IMR-90 (cell line): ENCODE results near the gene ERBB4. TPM values are rescaled to one million over a fixed set of nuclear protein-coding genes. Genes with fewer than 3 reads are reported as not detected.
A peak's percentile ranks its signal among the peaks of the same experiment; 100 is the strongest.

Experiments used
- ATAC-seq: fragments of 200-7000 bp; cut with Tn5 transposase; 2 replicates; pipeline ENCODE4 v1.9.1; 2020; ENCODE audit warnings: low read depth, mild to moderate bottlenecking, moderate library complexity
- BruUV-seq: library from RNA; stranded (reverse); fragments of 400-500 nt; replicated peaks from 2 replicates; lab custom pipeline; 2021; lab: Mats Ljungman, UMichigan
- CTCF ChIA-PET: fragments of 300-600 bp; formaldehyde crosslinking; extraction: SDS; loops from one replicate; lab custom pipeline; 2021; ENCODE audit warnings: antibody characterized with exemption; lab: Yijun Ruan, JAX
- POLR2A ChIA-PET: fragments of 300-600 bp; sonication (Branson Sonifier 250); formaldehyde crosslinking; loops from one replicate; lab custom pipeline; 2022; ENCODE audit warnings: antibody characterized with exemption; ENCODE audit not compliant: unreplicated experiment; lab: Charles Lee
- DNase-seq: peaks from one replicate; pipeline ENCODE4 v3.0.0; 2013
- H2AFZ ChIP-seq: replicated peaks from 2 replicates; pipeline ENCODE3; 2013; ENCODE audit warnings: low read length, mild to moderate bottlenecking; ENCODE audit not compliant: poor library complexity
- H2AK5ac ChIP-seq: 2 replicates; pipeline ENCODE4 v1.6.1; 2013; ENCODE audit warnings: low read depth, low read length, inconsistent platforms
- H2AK9ac ChIP-seq: replicated peaks from 2 replicates; pipeline ENCODE3; 2013; ENCODE audit warnings: mild to moderate bottlenecking, low read depth, low read length, moderate library complexity; ENCODE audit not compliant: poor library complexity
- H2BK120ac ChIP-seq: 2 replicates; pipeline ENCODE4 v1.6.1; 2013; ENCODE audit warnings: low read depth, low read length, inconsistent platforms
- H2BK15ac ChIP-seq: 3 replicates; pipeline ENCODE4 v1.6.1; 2013; ENCODE audit warnings: low read depth, low read length, inconsistent platforms
- H2BK20ac ChIP-seq: 2 replicates; pipeline ENCODE4 v1.6.1; 2013; ENCODE audit warnings: low read depth, mild to moderate bottlenecking, inconsistent platforms, low read length, moderate library complexity
- H2BK5ac ChIP-seq: 2 replicates; pipeline ENCODE4 v1.6.1; 2013; ENCODE audit warnings: mild to moderate bottlenecking, low read depth, low read length, inconsistent platforms; ENCODE audit not compliant: poor library complexity, severe bottlenecking
- H3K14ac ChIP-seq: replicated peaks from 2 replicates; pipeline ENCODE4 v1.6.1; 2013; ENCODE audit warnings: low read depth, low read length, inconsistent platforms
- H3K18ac ChIP-seq: 2 replicates; pipeline ENCODE4 v1.6.1; 2013; ENCODE audit warnings: low read depth, low read length, control low read depth
- H3K23ac ChIP-seq: 2 replicates; pipeline ENCODE4 v1.6.1; 2013; ENCODE audit warnings: low read depth, low read length, inconsistent platforms
- H3K27ac ChIP-seq: 2 replicates; pipeline ENCODE4 v1.5.1; 2013; ENCODE audit warnings: mild to moderate bottlenecking, control low read depth, low read length; ENCODE audit not compliant: insufficient read depth
- H3K27me3 ChIP-seq: 2 replicates; pipeline ENCODE4 v1.6.1; 2013; ENCODE audit warnings: low read length; ENCODE audit not compliant: control insufficient read depth, insufficient read depth
- H3K36me3 ChIP-seq: 2 replicates; pipeline ENCODE4 v1.6.1; 2013; ENCODE audit warnings: low read length, mixed read lengths; ENCODE audit not compliant: control insufficient read depth, insufficient read depth
- H3K4ac ChIP-seq: 2 replicates; pipeline ENCODE4 v1.6.1; 2013; ENCODE audit warnings: low read depth, low read length, inconsistent platforms
- H3K4me1 ChIP-seq: 2 replicates; pipeline ENCODE4 v1.6.1; 2013; ENCODE audit warnings: low read length, mixed read lengths; ENCODE audit not compliant: control insufficient read depth, insufficient read depth
- H3K4me2 ChIP-seq: 2 replicates; pipeline ENCODE4 v1.6.1; 2013; ENCODE audit warnings: low read depth, mild to moderate bottlenecking, control low read depth, low read length, moderate library complexity
- H3K4me3 ChIP-seq: 2 replicates; pipeline ENCODE4 v1.5.1; 2013; ENCODE audit warnings: low read depth, mild to moderate bottlenecking, control low read depth, low read length, moderate library complexity; ENCODE audit not compliant: insufficient read depth
- H3K56ac ChIP-seq: 2 replicates; pipeline ENCODE4 v1.6.1; 2013; ENCODE audit warnings: low read length, inconsistent platforms; ENCODE audit not compliant: insufficient read depth; ENCODE audit errors: extremely low read depth
- H3K79me1 ChIP-seq, 2 experiments: 2 replicates each; pipeline ENCODE4 v1.6.1; 2013; ENCODE audit warnings: low read length in 2 of 2, inconsistent platforms in 1 of 2, low read depth in 1 of 2
- H3K9ac ChIP-seq: 2 replicates; pipeline ENCODE4 v1.6.1; 2013; ENCODE audit warnings: low read depth, low read length, control low read depth
- H3K9me1 ChIP-seq: 2 replicates; pipeline ENCODE4 v1.6.1; 2013; ENCODE audit warnings: low read length, inconsistent platforms; ENCODE audit not compliant: insufficient read depth
- H3K9me3 ChIP-seq: 2 replicates; pipeline ENCODE4 v1.6.1; 2013; ENCODE audit warnings: low read length; ENCODE audit not compliant: control insufficient read depth, insufficient read depth
- H4K20me1 ChIP-seq: 2 replicates; pipeline ENCODE4 v1.6.1; 2013; ENCODE audit warnings: low read length, inconsistent platforms; ENCODE audit not compliant: insufficient read depth
- H4K5ac ChIP-seq: 2 replicates; pipeline ENCODE4 v1.6.1; 2013; ENCODE audit warnings: mild to moderate bottlenecking, low read depth, low read length, control low read depth
- H4K8ac ChIP-seq, 2 experiments: 2 replicates each; pipeline ENCODE4 v1.6.1; 2013; ENCODE audit warnings: low read depth in 2 of 2, low read length in 2 of 2, control low read depth in 1 of 2, inconsistent platforms in 1 of 2
- H4K91ac ChIP-seq: 2 replicates; pipeline ENCODE4 v1.6.1; 2013; ENCODE audit warnings: low read depth, low read length, inconsistent platforms; ENCODE audit not compliant: insufficient read depth
- BHLHE40 ChIP-seq: fragments of 150-350 bp; IDR thresholded peaks from 2 replicates; pipeline ENCODE4 v1.6.1; 2016; ENCODE audit warnings: mild to moderate bottlenecking, low read depth, low read length
- MAFK ChIP-seq: IDR thresholded peaks from 2 replicates; pipeline ENCODE4 v1.6.1; 2012; ENCODE audit warnings: low read depth, low read length, improper control_type of control experiment
- NFE2L2 ChIP-seq: fragments of 150-350 bp; IDR thresholded peaks from 2 replicates; pipeline ENCODE4 v1.6.1; 2016; ENCODE audit warnings: low read depth, mild to moderate bottlenecking, low read length
- RFX5 ChIP-seq: IDR thresholded peaks from 2 replicates; pipeline ENCODE4 v1.8.0; 2012; ENCODE audit warnings: low read depth, mild to moderate bottlenecking, low read length, moderate library complexity
- WGBS, 2 experiments: methylation state at CpG; one replicate each; pipeline versions ENCODE4 v1.1.5 to v1.1.7; 2013; ENCODE audit warnings: missing lambda C conversion rate in 2 of 2; ENCODE audit not compliant: insufficient read length in 1 of 2; ENCODE audit errors: extremely low coverage in 2 of 2; 5-methylcytosine and 5-hydroxymethylcytosine counted together
- dilution Hi-C: fragments of 300-500 bp; cut with HindIII; formaldehyde crosslinking; loops from one replicate; pipeline ENCODE4 v1.14.3; 2018; ENCODE audit warnings: low sequenced_read_pairs; ENCODE audit not compliant: unreplicated experiment
- in situ Hi-C: fragments of 300-500 bp; cut with MboI; formaldehyde crosslinking; loops from 3 replicates; pipeline ENCODE4 v1.14.3; 2019; ENCODE audit warnings: low sequenced_read_pairs, inconsistent platforms, mixed read lengths
- intact Hi-C: fragments of 100-400 bp; cut with micrococcal nuclease; formaldehyde crosslinking; loops from 2 replicates; pipeline ENCODE4 v1.10.0; 2022
- polyA plus RNA-seq, 3 experiments: library from polyadenylated mRNA; depleted of rRNA; stranded (reverse); fragments of >200 nt; gene quantifications; 2 replicates each; pipeline ENCODE4 v1.2.3, GENCODE V29; 2012; ENCODE audit warnings: low replicate concordance in 1 of 3
- total RNA-seq: library from RNA; depleted of rRNA; stranded (reverse); fragments of >200 nt; gene quantifications from 2 replicates; pipeline ENCODE4 v1.2.3, GENCODE V29; 2012
- TF ChIP-seq, protein P1 (sequence below): fragments of 150-350 bp; IDR thresholded peaks from 2 replicates; pipeline ENCODE4 v1.6.1; 2016; ENCODE audit warnings: low read depth, mild to moderate bottlenecking, low read length, moderate library complexity, borderline replicate concordance

ERBB4 gene
- total and polyA plus RNA-seq, 2 of the 4 experiments (the other 2 are of a cell fraction): not detected

DNA sequence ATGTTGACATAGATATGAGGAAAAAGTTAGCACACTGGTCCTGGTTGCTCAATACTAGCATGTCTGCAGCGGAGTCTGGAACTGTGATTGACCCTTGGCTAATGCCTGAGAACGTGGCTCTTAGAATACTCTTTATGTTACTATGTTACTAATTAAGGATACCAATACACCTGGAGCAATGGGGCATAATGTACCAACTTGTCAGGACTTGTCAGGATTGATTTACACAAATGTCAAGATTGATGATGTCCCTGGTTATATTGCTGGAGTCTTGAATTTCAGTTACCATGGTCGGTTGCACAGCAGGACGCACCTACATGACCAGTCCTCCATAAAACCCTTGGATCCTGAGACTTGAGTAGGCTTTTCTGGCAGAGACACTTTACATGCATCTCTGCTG lies 1171.3 kb downstream of the ERBB4 start:
- Histone ChIP-seq H3K4me2 (no peak overlapping the region), H3K9me3 (peaks cover 13% of the 10 kb centered on the region), H2BK20ac (no peak overlapping the region), H3K56ac (peak overlapping the region; percentile 17; the same call in 1 of the 2 replicates), H3K27ac (no peak overlapping the region), H2BK5ac (no peak overlapping the region), H3K79me1 (no peaks in the 10 kb centered on the region), H4K5ac (no peak overlapping the region), H2BK120ac (no peak overlapping the region), H2AFZ (no peak overlapping the region), H3K9me1 (no peaks in the 10 kb centered on the region), H3K18ac (no peak overlapping the region), H2BK15ac (no peak overlapping the region), H3K9ac (no peak overlapping the region), H3K4me3 (no peak overlapping the region), H3K23ac (no peak overlapping the region), H4K91ac (no peak overlapping the region), H3K4me1 (no peaks in the 10 kb centered on the region), H4K8ac (no peak overlapping the region), H3K36me3 (no peaks in the 10 kb centered on the region), H4K20me1 (no peaks in the 10 kb centered on the region), H2AK9ac (no peak overlapping the region), H3K14ac (no peak overlapping the region), H3K4ac (no peak overlapping the region), H3K27me3 (no peaks in the 10 kb centered on the region), H2AK5ac (no peak overlapping the region)
- BruUV-seq: no TSS peak
- dilution Hi-C loops: no loop called here
- in situ Hi-C loops: no loop called here
- intact Hi-C loops: no loop called here
- no CpG with 5 or more reads among the region's 4 CpGs for WGBS, 2 experiments
- ChIA-PET POLR2A (no interaction called here), CTCF (no interaction called here)
- TF ChIP-seq MAFK (no peak), RFX5 (no peak), NFE2L2 (no peak), BHLHE40 (no peak)
- TF ChIP-seq, protein P1, sequence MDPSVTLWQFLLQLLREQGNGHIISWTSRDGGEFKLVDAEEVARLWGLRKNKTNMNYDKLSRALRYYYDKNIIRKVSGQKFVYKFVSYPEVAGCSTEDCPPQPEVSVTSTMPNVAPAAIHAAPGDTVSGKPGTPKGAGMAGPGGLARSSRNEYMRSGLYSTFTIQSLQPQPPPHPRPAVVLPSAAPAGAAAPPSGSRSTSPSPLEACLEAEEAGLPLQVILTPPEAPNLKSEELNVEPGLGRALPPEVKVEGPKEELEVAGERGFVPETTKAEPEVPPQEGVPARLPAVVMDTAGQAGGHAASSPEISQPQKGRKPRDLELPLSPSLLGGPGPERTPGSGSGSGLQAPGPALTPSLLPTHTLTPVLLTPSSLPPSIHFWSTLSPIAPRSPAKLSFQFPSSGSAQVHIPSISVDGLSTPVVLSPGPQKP: no peak
- ATAC-seq (no peak), DNase-seq (no peak)
